ENCODE results near the gene NDUFA6. TPM values are rescaled to one million over a fixed set of nuclear protein-coding genes. Genes with fewer than 3 reads are reported as not detected.

Gene NDUFA6
- total and polyA plus RNA-seq, 4 donors = 37.9 to 118 (median 70.1) TPM

DNA sequence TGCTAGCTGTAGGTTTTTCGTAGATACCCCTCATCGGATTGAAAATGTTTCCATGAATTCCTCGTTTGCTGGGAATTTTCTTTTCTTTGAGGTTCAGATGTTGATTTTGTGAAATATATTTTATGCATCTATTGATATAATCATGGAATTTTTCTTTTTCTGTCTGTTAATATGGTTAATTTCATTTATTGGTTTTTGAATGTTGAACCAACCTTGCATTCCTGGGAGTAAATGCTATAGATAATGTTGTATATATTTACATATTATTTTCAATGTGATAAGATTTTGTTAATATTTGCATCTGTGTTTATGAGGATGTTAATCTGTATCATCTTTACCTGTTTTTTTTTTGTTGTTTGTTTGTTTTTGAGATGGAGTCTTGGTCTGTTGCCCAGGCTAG lies 10.6 kb upstream of the NDUFA6 start:
- WGBS, 2 donors = 96% methylated on average over 3 of the region's 3 CpGs
- Histone ChIP-seq H3K27me3 (ENCODE audit: control insufficient read depth in 3 of 3, insufficient read depth in 3 of 3, low read length in 2 of 3) (no peaks in the 10 kb centered on the region), H3K4me1 (ENCODE audit: control insufficient read depth in 5 of 5, insufficient read depth in 5 of 5, low read length in 5 of 5) (no peaks in the 10 kb centered on the region), H3K9ac (ENCODE audit: insufficient read depth in 1 of 2, low read length in 2 of 2) (no peak overlapping the region), H3K9me3 (ENCODE audit: control insufficient read depth in 4 of 4, insufficient read depth in 3 of 4, low read length in 3 of 4) (peaks cover 0 to 17% (median 9%) of the 10 kb centered on the region in 4 donors), H3K4me3 (no peak overlapping the region), H3K27ac (ENCODE audit: low read depth in 1 of 2, low read length in 1 of 2) (no peak overlapping the region), H3K36me3 (ENCODE audit: control insufficient read depth in 4 of 4, insufficient read depth in 4 of 4, low read length in 4 of 4) (peaks cover 0 to 2% (median 0%) of the 10 kb centered on the region in 4 donors)
- ATAC-seq (ENCODE audit: insufficient read depth, low FRiP score) (no peak), DNase-seq (no peak)
- TF ChIP-seq, protein P1, sequence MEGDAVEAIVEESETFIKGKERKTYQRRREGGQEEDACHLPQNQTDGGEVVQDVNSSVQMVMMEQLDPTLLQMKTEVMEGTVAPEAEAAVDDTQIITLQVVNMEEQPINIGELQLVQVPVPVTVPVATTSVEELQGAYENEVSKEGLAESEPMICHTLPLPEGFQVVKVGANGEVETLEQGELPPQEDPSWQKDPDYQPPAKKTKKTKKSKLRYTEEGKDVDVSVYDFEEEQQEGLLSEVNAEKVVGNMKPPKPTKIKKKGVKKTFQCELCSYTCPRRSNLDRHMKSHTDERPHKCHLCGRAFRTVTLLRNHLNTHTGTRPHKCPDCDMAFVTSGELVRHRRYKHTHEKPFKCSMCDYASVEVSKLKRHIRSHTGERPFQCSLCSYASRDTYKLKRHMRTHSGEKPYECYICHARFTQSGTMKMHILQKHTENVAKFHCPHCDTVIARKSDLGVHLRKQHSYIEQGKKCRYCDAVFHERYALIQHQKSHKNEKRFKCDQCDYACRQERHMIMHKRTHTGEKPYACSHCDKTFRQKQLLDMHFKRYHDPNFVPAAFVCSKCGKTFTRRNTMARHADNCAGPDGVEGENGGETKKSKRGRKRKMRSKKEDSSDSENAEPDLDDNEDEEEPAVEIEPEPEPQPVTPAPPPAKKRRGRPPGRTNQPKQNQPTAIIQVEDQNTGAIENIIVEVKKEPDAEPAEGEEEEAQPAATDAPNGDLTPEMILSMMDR (IDR thresholded peaks at IDR 0.05; ENCODE audit: control extremely low read depth, extremely low read depth) = no peak

- H3K9ac ChIP-seq (ENCODE audit: insufficient read depth in 1 of 2, low read length in 2 of 2) = peak overlapping the region in 1 of 2 donors; percentile 84
- peak overlapping the region; percentile 80 to 89 for H3K27ac ChIP-seq (ENCODE audit: low read depth in 1 of 2, low read length in 1 of 2)
- DNase-seq (no peak), ATAC-seq (ENCODE audit: insufficient read depth, low FRiP score) (no peak)
- peak overlapping the region; percentile 46 for H3K4me3 ChIP-seq
- WGBS, 2 donors = 32 to 34% methylated on average over 7 of the region's 7 CpGs
- peaks cover 0 to 14% (median 3%) of the 10 kb centered on the region in 5 donors for H3K4me1 ChIP-seq (ENCODE audit: control insufficient read depth in 5 of 5, insufficient read depth in 5 of 5, low read length in 5 of 5)
- peaks cover 0 to 1% (median 0%) of the 10 kb centered on the region in 4 donors for H3K9me3 ChIP-seq (ENCODE audit: control insufficient read depth in 4 of 4, insufficient read depth in 3 of 4, low read length in 3 of 4)
- peaks cover 4 to 14% (median 9%) of the 10 kb centered on the region in 4 donors for H3K36me3 ChIP-seq (ENCODE audit: control insufficient read depth in 4 of 4, insufficient read depth in 4 of 4, low read length in 4 of 4)
- TF ChIP-seq, protein P1 (IDR thresholded peaks at IDR 0.05; ENCODE audit: control extremely low read depth, extremely low read depth) = no peak
- H3K27me3 ChIP-seq (ENCODE audit: control insufficient read depth in 3 of 3, insufficient read depth in 3 of 3, low read length in 2 of 3) = no peaks in the 10 kb centered on the region
Measured at GRCh38 chr22:42091455-42091782, 847 bp upstream of the NDUFA6 start.

DNA sequence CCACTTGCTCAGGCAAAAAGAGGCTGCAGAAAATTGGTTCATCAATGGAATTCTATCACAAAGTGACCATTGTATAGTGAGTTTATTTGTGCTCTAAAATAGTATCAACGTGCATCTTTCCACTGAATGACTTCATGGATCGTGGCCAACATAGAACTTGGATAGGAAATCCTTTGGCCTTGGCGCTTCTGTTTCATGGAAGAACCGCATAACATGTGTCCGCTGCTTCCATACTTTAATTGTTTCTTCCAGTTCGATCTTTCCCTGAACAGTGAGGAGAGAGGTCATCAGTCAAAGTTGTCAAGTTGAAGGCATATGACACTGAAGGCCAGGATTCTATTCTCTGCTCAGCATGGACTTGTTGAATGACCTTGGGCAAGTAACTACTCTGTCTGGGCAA lies 4.5 kb downstream of the NDUFA6 start:
- ATAC-seq (ENCODE audit: insufficient read depth, low FRiP score) = no peak
- Histone ChIP-seq H3K4me1 (ENCODE audit: control insufficient read depth in 5 of 5, insufficient read depth in 5 of 5, low read length in 5 of 5) (peaks cover 0 to 12% (median 2%) of the 10 kb centered on the region in 5 donors), H3K27me3 (ENCODE audit: control insufficient read depth in 3 of 3, insufficient read depth in 3 of 3, low read length in 2 of 3) (no peaks in the 10 kb centered on the region), H3K9ac (ENCODE audit: insufficient read depth in 1 of 2, low read length in 2 of 2) (no peak overlapping the region), H3K27ac (ENCODE audit: low read depth in 1 of 2, low read length in 1 of 2) (no peak overlapping the region), H3K9me3 (ENCODE audit: control insufficient read depth in 4 of 4, insufficient read depth in 3 of 4, low read length in 3 of 4) (no peaks in the 10 kb centered on the region), H3K4me3 (no peak overlapping the region), H3K36me3 (ENCODE audit: control insufficient read depth in 4 of 4, insufficient read depth in 4 of 4, low read length in 4 of 4) (peaks cover 22 to 36% (median 31%) of the 10 kb centered on the region in 4 donors)
- WGBS, 2 donors = 64 to 74% methylated on average over 6 of the region's 6 CpGs
- peak in 2 of 3 donors; percentile 21 to 46 for DNase-seq
- TF ChIP-seq, protein P1 (IDR thresholded peaks at IDR 0.05; ENCODE audit: control extremely low read depth, extremely low read depth) = no peak

DNA sequence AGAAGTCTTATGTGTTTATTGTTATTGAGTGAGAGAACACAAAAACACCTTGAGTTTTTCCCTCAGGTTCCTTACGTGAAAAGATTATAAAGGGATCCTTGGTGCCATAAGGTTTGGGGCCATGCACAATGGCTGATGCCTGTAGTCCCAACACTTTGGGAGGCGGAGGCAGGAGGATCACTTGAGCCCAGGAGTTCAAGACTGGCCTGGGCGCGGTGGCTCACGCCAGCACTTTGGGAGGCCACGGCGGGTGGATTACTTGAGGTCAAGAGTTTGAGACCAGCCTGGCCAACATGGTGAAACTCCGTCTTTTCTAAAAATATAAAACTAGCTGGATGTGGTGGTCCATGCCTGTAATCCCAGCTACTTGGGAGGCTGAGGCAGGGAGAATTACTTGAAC lies 5.7 kb downstream of the NDUFA6 start:
- no peak for DNase-seq
- Histone ChIP-seq H3K27ac (ENCODE audit: low read depth in 1 of 2, low read length in 1 of 2) (no peak overlapping the region), H3K9ac (ENCODE audit: insufficient read depth in 1 of 2, low read length in 2 of 2) (no peak overlapping the region), H3K27me3 (ENCODE audit: control insufficient read depth in 3 of 3, insufficient read depth in 3 of 3, low read length in 2 of 3) (no peaks in the 10 kb centered on the region), H3K4me3 (no peak overlapping the region), H3K4me1 (ENCODE audit: control insufficient read depth in 5 of 5, insufficient read depth in 5 of 5, low read length in 5 of 5) (peaks cover 0 to 12% (median 9%) of the 10 kb centered on the region in 5 donors), H3K9me3 (ENCODE audit: control insufficient read depth in 4 of 4, insufficient read depth in 3 of 4, low read length in 3 of 4) (no peaks in the 10 kb centered on the region), H3K36me3 (ENCODE audit: control insufficient read depth in 4 of 4, insufficient read depth in 4 of 4, low read length in 4 of 4) (peaks cover 22 to 36% (median 31%) of the 10 kb centered on the region in 4 donors)
- ATAC-seq (ENCODE audit: insufficient read depth, low FRiP score) = no peak
- TF ChIP-seq, protein P1 (IDR thresholded peaks at IDR 0.05; ENCODE audit: control extremely low read depth, extremely low read depth) = no peak
- WGBS, 2 donors = 95 to 97% methylated on average over 8 of the region's 8 CpGs
